Measurements from ENCODE around the gene ANKRD62. TPM values are rescaled to one million over a fixed set of nuclear protein-coding genes. Genes with fewer than 3 reads are reported as not detected.

Gene ANKRD62
- total and polyA plus RNA-seq, 11 donors: not detected

DNA sequence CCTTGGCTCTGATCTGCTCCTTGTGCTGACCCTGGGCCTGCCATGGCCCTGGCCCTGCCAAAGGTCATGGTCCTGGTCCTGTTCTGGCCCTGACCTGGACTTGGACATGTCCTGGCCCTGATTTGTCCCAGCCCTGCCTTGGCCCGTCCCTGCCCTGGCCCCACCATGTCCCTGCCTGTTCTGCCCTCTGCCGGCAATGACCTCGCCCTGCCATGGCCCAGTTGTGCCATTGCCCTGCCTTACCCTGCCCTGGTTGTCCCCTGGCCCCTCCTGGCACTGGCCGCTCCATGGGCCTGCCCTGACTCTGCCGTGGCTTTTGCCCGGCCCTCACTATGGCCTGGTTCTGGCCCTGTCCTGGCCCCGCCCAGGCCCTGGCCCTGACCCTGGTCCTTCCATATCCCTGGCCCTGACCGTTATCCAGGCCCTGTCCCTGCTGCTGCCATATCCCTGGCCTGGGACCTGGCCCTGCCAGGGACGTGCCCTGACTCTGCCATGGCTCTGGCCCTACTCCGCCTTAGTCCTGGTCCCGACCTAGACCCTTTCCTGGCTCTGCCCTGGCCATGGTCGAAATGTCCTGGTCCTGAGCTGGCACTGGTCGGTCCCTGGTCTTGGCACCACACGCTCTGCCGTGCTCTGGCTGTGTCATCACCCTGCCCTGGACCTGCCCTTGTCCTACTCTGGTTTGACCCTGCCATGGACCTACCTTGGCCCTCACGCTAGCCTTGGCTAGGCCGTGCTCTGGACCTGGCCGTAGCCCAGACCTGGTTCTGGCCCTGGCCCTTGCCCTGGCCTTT lies 6.8 kb upstream of the ANKRD62 start:
- H3K27ac ChIP-seq: no peak overlapping the region
- intact Hi-C loops (cut with DNase I): no loop called here

DNA sequence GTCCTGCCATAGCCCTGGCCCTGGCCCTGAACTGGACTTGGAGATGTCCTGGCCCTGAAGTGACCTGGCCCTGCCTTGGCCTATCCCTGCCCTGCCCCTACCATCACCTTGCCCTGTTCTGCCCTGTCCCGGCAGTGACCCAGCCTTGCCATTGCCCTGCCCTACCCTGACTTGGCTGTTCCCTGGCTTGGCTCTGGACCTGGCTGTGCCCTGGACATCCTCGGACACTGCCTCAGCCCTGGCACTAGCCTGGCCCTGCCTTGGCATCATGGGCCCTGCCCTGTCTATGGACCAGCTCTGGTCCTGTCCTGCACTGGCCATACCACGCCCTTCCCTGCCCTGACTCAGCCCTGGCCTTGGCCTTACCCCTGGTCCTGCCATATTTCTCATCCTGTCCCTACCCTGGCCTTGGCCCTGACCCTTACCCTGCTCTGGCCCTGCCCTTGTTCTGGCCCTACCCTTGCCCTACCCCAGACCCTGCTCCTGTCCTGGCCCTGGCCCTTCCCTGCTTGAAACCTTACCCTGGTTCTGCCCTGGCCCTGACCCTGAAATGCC lies 6.1 kb upstream of the ANKRD62 start:
- DNase-seq (peak in 1 of 5 donors; percentile 58), ATAC-seq (peak in 2 of 4 donors; percentile 12 to 13)
- 81 to 92% (median 88%) methylated on average over 3 of the region's 3 CpGs for WGBS, 4 donors
- H3K27me3 ChIP-seq: no peaks in the 10 kb centered on the region
- no peaks in the 10 kb centered on the region for H3K9me3 ChIP-seq
- no peaks in the 10 kb centered on the region for H3K4me1 ChIP-seq
- no peak overlapping the region for H3K27ac ChIP-seq
- TF ChIP-seq POLR2A (IDR thresholded peaks at IDR 0.05): no peak
- TF ChIP-seq, protein P1, sequence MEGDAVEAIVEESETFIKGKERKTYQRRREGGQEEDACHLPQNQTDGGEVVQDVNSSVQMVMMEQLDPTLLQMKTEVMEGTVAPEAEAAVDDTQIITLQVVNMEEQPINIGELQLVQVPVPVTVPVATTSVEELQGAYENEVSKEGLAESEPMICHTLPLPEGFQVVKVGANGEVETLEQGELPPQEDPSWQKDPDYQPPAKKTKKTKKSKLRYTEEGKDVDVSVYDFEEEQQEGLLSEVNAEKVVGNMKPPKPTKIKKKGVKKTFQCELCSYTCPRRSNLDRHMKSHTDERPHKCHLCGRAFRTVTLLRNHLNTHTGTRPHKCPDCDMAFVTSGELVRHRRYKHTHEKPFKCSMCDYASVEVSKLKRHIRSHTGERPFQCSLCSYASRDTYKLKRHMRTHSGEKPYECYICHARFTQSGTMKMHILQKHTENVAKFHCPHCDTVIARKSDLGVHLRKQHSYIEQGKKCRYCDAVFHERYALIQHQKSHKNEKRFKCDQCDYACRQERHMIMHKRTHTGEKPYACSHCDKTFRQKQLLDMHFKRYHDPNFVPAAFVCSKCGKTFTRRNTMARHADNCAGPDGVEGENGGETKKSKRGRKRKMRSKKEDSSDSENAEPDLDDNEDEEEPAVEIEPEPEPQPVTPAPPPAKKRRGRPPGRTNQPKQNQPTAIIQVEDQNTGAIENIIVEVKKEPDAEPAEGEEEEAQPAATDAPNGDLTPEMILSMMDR (IDR thresholded peaks at IDR 0.05): no peak
- intact Hi-C loops (cut with DNase I): no loop called here
- H3K4me3 ChIP-seq: no peak overlapping the region
- H3K36me3 ChIP-seq: no peaks in the 10 kb centered on the region

More for the DNA sequence above, 6.8 kb upstream of the ANKRD62 start:
- Histone ChIP-seq H3K4me1 (no peaks in the 10 kb centered on the region), H3K9me3 (no peaks in the 10 kb centered on the region), H3K27me3 (no peaks in the 10 kb centered on the region), H3K36me3 (no peaks in the 10 kb centered on the region), H3K4me3 (no peak overlapping the region)
- TF ChIP-seq, protein P1 (IDR thresholded peaks at IDR 0.05): no peak
- TF ChIP-seq POLR2A (IDR thresholded peaks at IDR 0.05): no peak
- ATAC-seq (peak in 3 of 4 donors; percentile 8 to 23 (median 16)), DNase-seq (peak in 1 of 5 donors; percentile 63)
- WGBS, 4 donors: 90 to 95% (median 93%) methylated on average over 14 to 18 of the region's 18 CpGs

GRCh38 chr18:12088096-12088495 lies 5.5 kb upstream of the ANKRD62 start:
- TF ChIP-seq, protein P1 (IDR thresholded peaks at IDR 0.05): no peak
- TF ChIP-seq POLR2A (IDR thresholded peaks at IDR 0.05): no peak
- H3K4me1 ChIP-seq: no peaks in the 10 kb centered on the region
- intact Hi-C loops (cut with DNase I): no loop called here
- H3K27ac ChIP-seq: no peak overlapping the region
- H3K27me3 ChIP-seq: no peaks in the 10 kb centered on the region
- no peak overlapping the region for H3K4me3 ChIP-seq
- DNase-seq (no peak), ATAC-seq (peak in 1 of 4 donors; percentile 4)
- no peaks in the 10 kb centered on the region for H3K36me3 ChIP-seq
- WGBS, 4 donors: 83 to 93% (median 88%) methylated on average over 3 to 4 of the region's 4 CpGs
- H3K9me3 ChIP-seq: no peaks in the 10 kb centered on the region

- Histone ChIP-seq H3K27me3 (no peaks in the 10 kb centered on the region), H3K36me3 (no peaks in the 10 kb centered on the region), H3K4me3 (no peak overlapping the region), H3K27ac (no peak overlapping the region), H3K9me3 (no peaks in the 10 kb centered on the region), H3K4me1 (no peaks in the 10 kb centered on the region)
- TF ChIP-seq, protein P1 (IDR thresholded peaks at IDR 0.05): no peak
- TF ChIP-seq POLR2A (IDR thresholded peaks at IDR 0.05): no peak
- intact Hi-C loops (cut with DNase I): no loop called here
- 68 to 82% (median 74%) methylated on average over 5 of the region's 5 CpGs for WGBS, 4 donors
- ATAC-seq: peak in 3 of 4 donors; percentile 10 to 48 (median 14)
- peak in 3 of 5 donors; percentile 45 to 61 (median 45) for DNase-seq
Observed at GRCh38 chr18:12088731-12089375, 4.8 kb upstream of the ANKRD62 start.

Data from heart left ventricle (tissue), 16 donors.